HG03045 (cell line): Measurements from ENCODE around the gene ZNF608.

ENCODE experiments used
- ATAC-seq: cut with Tn5 transposase; IDR thresholded peaks from one replicate; pipeline ENCODE4 v1.9.1; 2021; ENCODE audit warnings: mild to moderate bottlenecking, moderate library complexity; ENCODE audit not compliant: unreplicated experiment

The ZNF608 gene

GRCh38 chr5:124754206-124754927, 7.9 kb upstream of the ZNF608 start:
- no peak for ATAC-seq

- ATAC-seq: no peak
These were observed 6.6 kb upstream of the ZNF608 start for GRCh38 chr5:124752854-124753720.

- ATAC-seq: no peak
These were observed 4.6 kb upstream of the ZNF608 start for GRCh38 chr5:124751031-124751430.

- ATAC-seq: peak; percentile 89
These were observed 2.5 kb upstream of the ZNF608 start for GRCh38 chr5:124748687-124749594.

GRCh38 chr5:124747791-124748686, 1.6 kb upstream of the ZNF608 start:
- peak; percentile 42 for ATAC-seq

GRCh38 chr5:124746916-124747790, 714 bp upstream of the ZNF608 start:
- ATAC-seq: peak; percentile 29

- no peak for ATAC-seq
These were observed 1.2 kb downstream of the ZNF608 start for GRCh38 chr5:124745007-124745927.

- no peak for ATAC-seq
These were observed 2.1 kb downstream of the ZNF608 start for GRCh38 chr5:124744170-124744971.

GRCh38 chr5:124743602-124744169, 2.8 kb downstream of the ZNF608 start:
- ATAC-seq: no peak

GRCh38 chr5:124742983-124743601, 3.3 kb downstream of the ZNF608 start:
- no peak for ATAC-seq

GRCh38 chr5:124742521-124742920, 3.9 kb downstream of the ZNF608 start:
- ATAC-seq: no peak

GRCh38 chr5:124741711-124742496, 4.5 kb downstream of the ZNF608 start:
- no peak for ATAC-seq

- ATAC-seq: no peak
These were observed 5.4 kb downstream of the ZNF608 start for GRCh38 chr5:124740991-124741583.

GRCh38 chr5:124740071-124740470, 6.4 kb downstream of the ZNF608 start:
- ATAC-seq: no peak

- ATAC-seq: no peak
These were observed 6.8 kb downstream of the ZNF608 start for GRCh38 chr5:124739634-124740025.
